HG02588 (cell line): ENCODE data around the gene DNER.
"Not testable (repeated sequence)": the region's sequence is repeated elsewhere in the genome, so short reads cannot be mapped to it uniquely, and the experiment has no call there.

Experiments used
- ATAC-seq: cut with Tn5 transposase; IDR thresholded peaks from one replicate; pipeline ENCODE4 v1.9.1; 2021; ENCODE audit warnings: mild to moderate bottlenecking, moderate library complexity; ENCODE audit not compliant: unreplicated experiment

Gene DNER

GRCh38 chr2:229719926-229720647 lies 5.7 kb upstream of the DNER start:
- no peak for ATAC-seq

GRCh38 chr2:229718057-229718456 lies 3.7 kb upstream of the DNER start:
- no peak for ATAC-seq

- no peak for ATAC-seq
Measured at GRCh38 chr2:229715895-229716507, 1.6 kb upstream of the DNER start.

- ATAC-seq = peak; percentile 36
Measured at GRCh38 chr2:229714736-229715541, 584 bp upstream of the DNER start.

- peak; percentile 18 for ATAC-seq
Measured at GRCh38 chr2:229713371-229714079, 830 bp downstream of the DNER start.

- no peak for ATAC-seq
Measured at GRCh38 chr2:229712136-229712535, 2.2 kb downstream of the DNER start.

- no peak for ATAC-seq
Measured at GRCh38 chr2:229708335-229708734, 6.0 kb downstream of the DNER start.

- no peak for ATAC-seq
Measured at GRCh38 chr2:229703909-229704630, 10.3 kb downstream of the DNER start.

- ATAC-seq = no peak
Measured at GRCh38 chr2:229701716-229702115, 12.6 kb downstream of the DNER start.

GRCh38 chr2:229701062-229701461 lies 13.3 kb downstream of the DNER start:
- ATAC-seq = no peak

- ATAC-seq = no peak
Measured at GRCh38 chr2:229695961-229696360, 18.4 kb downstream of the DNER start.

- ATAC-seq = not testable (repeated sequence)
Measured at GRCh38 chr2:229693845-229694244, 20.5 kb downstream of the DNER start.

- no peak for ATAC-seq
Measured at GRCh38 chr2:229691631-229692030, 22.7 kb downstream of the DNER start.

- no peak for ATAC-seq
Measured at GRCh38 chr2:229689307-229689839, 25.0 kb downstream of the DNER start.

- ATAC-seq = no peak
Measured at GRCh38 chr2:229688141-229688540, 26.2 kb downstream of the DNER start.

- ATAC-seq = no peak
Measured at GRCh38 chr2:229686122-229686919, 28.0 kb downstream of the DNER start.

GRCh38 chr2:229684942-229685562 lies 29.3 kb downstream of the DNER start:
- no peak for ATAC-seq

GRCh38 chr2:229679393-229680125 lies 34.8 kb downstream of the DNER start:
- ATAC-seq = no peak
